ENCODE results near the gene TTLL4.
"Not testable (repeated sequence)": the region's sequence is repeated elsewhere in the genome, so short reads cannot be mapped to it uniquely, and the experiment has no call there.

The TTLL4 gene

DNA sequence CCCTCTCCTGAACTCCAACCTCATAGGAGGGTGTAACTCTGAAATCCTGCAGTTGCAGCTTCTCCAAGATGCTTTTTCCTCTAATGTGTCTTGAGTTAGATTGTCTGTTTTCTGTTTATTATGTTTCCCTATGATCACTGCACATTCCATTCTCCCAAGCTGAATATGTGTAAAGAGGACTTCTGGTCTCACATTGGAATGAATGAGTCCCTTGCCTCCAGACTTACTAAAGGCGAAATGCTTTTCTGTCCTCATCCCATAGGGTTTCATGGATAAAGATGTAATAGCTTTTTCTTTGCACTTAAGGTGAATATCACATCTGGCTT lies 35.8 kb downstream of the TTLL4 start:
- no peak for DNase-seq

DNA sequence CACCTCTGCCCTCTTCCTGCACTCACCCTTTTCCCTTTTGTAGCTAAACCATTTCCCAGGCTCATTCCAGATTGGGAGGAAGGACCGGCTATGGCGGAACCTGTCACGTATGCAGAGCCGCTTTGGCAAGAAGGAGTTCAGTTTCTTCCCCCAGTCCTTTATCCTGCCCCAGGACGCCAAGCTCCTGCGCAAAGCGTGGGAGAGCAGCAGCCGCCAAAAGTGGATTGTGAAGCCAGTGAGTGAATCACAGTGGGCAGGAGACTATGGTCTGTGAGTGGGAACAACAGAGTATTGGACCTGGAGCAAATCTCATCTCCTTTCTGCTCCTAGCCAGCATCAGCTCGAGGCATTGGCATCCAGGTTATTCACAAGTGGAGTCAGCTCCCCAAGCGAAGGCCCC lies 36.3 kb downstream of the TTLL4 start:
- DNase-seq: no peak

DNA sequence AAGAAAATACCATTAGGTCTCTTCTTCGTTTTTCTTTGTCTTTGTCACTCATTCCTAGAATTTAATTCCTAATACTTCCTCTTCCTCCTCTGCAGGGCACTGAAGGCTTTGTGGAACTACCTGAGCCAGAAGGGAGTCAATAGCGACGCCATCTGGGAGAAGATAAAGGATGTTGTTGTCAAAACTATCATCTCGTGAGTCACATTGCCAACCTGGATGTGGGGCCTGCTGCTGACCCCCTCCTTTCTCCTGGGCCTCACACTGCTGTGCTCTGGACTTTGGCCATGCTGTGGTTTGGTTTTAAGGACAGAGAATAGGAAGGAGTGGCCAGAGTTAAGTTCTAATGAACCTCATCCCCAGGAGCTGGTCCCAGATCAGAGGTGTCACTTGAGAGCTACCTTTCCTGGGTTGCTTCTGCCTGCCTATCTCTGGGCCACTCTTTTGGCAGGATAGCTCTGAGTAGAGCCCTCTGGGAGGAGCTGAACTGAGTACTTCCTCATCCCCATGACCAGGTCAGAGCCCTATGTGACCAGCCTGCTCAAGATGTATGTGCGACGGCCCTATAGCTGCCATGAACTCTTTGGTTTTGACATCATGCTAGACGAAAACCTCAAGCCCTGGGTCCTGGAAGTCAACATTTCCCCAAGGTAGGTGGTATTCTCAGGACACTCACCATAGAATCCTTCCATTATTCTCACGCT lies 38.3 kb downstream of the TTLL4 start:
- no peak for DNase-seq

DNA sequence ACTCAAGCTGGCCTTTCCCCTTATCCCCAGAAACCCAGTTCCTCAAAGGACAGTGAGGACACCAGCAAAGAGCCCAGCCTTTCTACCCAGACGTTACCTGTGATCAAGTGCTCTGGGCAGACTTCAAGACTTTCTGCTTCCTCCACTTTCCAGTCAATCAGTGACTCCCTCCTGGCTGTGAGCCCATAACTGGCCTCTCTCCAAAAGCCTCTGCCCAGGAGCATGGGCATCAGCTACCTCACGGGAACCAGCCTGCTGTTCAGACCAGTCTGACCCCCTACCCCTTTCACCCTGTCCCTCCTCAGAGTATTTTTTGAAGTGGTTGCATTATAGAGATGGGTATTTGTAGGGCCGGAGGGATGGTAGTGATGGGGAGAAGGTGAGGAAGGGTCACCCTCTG lies 43.6 kb downstream of the TTLL4 start:
- no peak for DNase-seq

DNA sequence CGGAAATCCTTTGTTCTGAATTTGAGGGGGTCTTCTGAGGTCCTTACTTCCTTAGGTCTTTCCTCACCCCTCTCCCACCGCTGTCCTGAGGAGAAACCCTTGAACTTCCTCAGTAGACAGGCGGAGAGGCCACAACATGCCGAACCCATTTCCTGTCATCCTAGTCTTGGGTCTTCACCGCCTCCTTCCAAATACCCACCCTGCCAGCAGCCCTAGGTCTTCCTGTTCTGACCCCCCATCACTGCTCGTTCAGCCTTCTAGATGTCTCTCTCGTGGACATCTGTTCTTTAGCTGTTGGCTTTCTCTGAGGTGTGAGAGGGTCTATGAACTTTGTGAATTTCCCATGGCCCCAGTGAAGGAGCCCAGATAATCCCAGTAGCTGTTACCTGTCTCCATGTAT lies 44.1 kb downstream of the TTLL4 start:
- no peak for DNase-seq

DNA sequence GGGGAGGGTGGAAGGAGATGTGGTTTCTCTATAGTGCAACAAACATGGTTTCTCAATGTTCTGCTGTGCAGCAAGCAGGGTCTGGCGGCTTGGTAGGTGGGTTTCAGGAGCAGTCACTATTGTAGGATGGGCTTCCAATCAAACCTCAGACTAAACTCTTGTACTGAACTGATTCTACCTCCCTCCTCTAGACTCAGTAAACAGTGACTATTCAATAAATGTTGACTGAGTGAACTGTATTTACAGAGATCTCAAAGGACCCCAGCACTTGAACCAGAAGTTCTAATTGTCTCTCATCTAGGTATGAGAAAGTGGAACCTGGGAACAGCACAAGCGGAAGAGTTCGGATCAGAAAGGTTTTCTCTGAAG lies 44.5 kb downstream of the TTLL4 start:
- DNase-seq: no peak

DNA sequence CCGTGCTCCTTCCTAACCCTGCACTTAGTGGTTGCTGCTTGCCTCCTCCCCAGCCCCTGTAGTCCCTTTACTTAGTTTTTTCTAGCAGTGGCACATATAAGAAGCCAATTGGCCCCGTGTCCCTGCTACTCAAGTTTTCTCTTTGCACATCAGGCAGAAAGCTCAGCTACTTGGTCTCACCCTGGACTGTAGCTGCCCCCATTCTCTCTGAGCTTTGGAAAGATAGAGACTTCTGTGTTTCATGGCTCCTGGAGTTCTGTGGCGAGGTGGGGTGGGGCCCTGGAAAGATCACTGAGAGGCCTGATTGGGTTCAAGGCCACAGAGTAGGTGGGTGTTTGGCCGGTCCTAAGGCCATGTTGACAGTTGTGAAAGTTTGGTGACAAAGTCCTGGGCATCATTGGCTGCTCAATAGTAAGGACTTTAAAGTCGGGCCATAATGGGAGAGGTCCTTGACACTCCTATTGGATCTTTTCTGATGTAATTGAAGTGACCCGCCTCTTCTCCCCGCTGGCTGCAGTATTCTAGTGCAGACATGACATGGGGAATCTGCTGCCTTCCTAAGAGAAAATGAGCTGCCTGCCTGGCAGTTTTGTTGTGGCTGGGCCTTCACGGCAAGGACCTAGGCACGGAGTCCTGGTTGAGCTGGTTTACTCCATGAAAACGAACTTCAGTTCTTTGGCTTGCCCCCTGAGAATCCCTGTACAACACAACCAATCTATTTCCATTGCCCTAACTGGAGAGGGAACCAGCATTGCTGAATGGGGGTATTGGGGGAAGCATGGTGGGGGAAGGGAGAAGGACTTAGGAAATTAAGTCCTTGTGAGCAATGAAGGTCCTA lies 45.2 kb downstream of the TTLL4 start:
- DNase-seq: no peak

DNA sequence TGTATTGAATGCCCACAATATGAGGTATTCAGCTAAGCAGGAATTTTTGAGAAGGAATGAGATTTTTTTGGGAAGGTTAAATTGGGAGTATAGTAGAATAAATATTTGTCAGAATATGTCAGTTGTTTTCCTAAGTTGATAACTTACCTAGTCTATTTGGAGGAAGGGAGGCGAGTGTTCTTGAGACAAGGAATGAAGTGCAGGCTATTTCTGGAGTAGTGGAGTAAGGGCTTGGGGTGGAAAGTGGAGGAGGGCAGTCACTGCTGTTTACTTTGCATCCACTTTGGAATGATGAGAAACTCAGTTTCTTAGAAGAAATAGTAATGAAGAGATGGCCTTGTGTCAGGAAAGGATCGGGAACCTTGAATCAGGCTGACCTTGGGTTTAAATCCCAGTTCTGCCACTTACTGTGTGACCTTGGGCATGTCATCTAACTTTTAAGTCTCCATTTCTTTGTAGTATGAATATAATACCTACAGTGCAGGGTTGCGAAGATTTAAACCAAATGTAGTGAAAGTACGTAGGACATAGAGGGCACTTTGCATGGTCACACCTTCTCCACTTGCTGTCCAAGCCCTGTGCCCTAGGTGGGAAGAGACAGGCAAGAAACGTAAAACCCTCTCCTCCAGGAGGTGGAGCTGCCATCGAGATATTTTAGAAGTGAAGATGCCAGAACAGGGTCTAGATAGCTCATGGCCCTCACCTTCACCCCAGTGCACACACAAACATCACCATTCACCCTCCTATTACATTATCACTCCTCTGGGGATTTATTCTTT lies 46.2 kb downstream of the TTLL4 start:
- no peak for DNase-seq

DNA sequence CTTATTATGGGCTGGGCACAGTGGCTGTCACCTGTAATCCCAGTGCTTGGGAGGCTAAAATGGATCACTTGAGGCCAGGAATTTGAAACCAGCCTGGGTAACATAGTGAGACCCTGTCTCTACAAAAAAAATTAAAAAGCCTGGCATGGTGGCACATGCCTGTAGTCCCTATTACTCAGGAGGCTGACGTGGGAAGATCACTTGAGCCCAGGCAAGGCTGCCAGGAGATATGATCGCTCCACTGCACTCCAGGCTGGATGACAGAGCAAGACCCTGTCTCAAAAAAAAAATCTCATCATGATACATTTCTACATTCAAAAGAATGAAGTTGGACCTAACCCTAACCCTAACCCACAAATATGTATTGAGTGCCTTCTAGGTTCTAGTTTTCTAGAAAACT lies 51.2 kb downstream of the TTLL4 start:
- no peak for DNase-seq

DNA sequence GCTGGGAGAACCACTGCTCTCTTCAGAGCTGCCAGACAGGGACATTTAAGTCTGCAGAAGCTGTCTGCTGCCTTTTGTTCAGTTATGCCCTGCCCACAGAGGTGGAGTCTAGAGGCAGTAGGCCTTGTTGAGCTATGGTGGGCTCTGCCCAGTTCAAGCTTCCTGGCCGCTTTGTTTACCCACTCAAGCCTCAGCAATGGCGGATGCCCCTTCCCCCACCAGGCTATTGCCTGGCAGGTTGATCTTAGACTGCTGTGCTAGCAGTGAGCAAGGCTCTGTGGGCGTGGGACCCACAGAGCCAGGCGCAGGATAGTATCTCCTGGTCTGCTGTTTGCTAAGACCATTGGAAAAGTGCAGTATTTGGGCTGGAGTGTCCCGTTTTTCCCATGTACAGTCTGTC lies 62.1 kb downstream of the TTLL4 start:
- not testable (repeated sequence) for DNase-seq

DNA sequence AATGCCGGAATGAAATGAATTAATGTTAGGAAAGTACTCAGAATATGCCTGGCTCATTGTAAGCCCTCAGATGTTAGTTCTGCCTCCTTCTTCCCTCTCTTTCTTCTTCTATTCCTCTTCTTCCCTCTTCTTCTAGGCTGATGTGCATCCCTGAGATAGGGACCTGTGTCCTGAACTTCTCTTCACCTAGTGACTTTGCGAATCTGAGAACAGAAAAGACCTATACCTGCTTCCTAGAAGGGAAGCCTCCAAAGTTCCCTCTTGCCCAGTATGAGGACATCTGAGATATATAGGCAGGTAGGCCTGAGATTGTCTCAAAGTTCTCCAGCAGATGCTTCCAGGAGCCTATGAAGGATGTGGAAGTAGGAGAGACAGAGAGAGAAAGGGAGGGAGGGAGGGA lies 63.2 kb downstream of the TTLL4 start:
- no peak for DNase-seq

DNA sequence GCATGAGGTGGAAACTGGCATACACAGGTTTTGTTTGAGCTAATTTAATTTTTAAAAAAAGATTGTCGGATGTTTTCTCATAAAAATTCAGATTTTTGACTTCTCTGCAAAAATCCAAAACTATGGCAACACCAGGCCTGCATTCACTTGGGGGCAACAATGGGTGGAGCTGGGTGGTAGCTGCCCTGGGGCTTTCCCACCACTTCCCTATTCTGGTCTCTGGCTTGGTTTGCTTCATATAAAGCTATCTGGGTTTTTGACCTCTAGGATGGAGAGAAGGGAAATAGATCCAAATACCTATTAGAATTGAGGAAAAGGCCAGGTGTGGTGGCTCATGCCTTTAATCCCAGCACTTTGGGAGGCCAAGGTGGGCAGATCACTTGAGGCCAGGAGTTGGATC lies 65.9 kb downstream of the TTLL4 start:
- no peak for DNase-seq

DNA sequence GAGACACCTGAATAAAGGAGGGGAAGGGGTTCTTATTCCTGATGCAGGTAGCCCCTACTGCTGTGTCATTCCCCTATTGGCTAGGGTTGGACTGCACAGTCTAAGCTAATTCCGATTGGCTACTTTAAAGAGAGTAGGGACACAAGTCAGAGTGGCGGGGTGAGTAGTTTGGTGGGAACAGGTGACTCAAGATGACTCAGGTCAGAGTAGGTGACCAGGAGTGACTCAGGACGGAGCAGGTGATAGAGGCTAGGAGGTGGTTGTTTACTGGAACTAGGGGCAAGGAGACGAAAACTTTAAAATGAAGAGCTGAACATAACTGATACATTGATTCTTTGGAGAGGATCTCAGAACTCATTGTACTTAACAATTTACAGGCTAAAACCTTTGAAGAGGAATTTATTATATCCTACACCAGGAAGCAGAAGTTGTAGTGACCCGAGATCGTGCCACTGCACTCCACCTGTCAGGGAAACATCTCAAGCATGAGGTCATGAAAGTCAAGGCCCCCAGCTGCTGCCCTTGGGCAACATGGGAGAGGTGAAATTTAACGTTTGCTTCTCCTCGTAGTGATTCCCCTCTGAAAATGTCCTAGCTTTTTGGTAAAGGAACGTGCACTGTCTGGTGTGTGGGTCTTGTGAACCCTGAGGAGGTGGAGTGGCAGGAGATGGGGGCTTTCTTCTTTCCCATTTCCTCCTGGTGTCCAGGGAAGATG lies 66.8 kb downstream of the TTLL4 start:
- DNase-seq: no peak

DNA sequence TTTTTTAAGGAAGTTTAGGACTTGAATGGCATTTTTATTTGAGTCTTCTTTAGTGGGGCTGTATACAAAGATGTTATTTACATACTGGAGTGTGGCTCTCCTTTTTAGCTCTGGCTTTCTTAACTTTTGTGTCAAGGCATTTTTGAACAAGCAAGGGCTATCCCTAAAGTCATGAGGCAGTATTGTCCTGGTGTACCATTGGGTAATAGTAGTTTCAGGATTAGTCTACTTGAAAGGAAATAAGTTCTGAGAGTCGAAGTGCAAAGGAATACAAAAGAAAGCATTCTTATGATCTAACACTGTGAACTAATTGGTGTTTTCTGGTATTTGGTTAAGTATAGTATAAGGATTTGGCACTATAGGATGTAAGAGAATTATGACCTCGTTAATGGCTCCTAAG lies 69.4 kb downstream of the TTLL4 start:
- no peak for DNase-seq

DNA sequence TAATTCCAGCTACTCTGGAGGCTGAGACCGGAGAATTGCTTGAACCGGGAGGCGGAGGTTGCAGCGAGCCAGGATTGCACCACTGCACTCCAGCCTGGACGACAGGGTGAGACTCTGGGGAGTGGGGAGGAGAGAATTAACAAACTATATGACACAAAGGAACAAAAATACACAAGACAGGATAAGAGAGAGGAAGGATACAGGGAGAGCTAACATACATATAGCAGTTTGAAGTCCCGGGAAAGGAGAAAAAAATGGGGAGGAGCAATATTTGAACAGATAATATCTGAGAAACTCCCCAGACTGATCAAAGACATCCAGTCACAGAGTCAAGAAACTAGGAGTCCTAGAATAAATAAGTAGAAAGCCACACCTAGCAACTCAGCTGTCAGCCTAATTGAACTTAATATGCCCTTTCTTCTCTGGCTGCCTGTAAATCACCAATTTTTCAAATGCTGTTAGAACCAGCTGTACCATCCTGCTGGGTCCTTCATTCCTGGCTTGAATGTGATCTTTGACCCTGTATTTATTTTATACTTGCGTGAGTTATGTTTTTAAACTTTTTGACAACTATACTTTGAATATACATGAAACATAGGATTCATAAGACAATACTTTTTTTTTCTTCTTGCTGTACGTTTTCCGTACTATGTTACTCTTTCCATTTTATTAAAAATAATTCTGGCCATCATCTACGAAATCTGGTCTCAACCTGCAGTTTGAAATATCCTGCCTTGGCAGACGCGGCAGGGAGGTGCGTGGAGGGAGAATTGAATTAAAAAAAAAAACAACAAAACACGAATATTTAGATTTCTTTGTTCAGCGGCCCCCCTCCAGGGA lies 70.4 kb downstream of the TTLL4 start:
- no peak for DNase-seq

DNA sequence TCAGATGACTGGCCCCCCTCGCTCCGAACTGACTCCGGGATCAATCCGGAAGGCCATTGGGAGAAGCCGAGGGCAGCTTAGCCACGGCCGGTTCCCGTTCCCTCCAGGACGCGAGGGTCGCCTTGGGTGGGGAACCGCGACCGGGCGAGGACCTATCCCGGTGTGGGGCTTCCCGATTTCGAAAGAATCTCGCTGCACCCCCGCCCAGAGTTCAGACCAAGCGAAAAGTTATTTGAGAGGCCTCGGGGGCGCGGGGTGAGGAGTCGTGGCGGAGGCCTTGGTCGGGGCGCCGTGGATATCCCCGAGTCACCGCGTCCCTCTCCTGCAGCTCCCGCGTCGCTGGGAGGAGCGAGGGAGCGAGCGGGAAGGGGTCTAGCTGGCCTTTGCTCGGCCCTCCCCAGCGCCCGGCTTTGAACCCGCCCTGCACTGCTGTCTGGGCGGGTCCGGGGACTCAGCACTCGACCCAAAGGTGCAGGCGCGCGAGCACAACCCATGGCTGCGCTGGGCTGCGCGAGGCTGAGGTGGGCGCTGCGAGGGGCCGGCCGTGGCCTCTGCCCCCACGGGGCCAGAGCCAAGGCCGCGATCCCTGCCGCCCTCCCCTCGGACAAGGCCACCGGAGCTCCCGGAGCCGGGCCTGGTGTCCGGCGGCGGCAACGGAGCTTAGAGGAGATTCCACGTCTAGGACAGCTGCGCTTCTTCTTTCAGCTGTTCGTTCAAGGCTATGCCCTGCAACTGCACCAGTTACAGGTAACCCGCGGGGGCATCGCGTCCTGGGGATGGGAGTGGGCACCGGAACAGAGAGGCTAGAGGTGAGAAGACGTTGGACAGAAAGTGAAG lies 71.3 kb downstream of the TTLL4 start, which contains the start of gene CYP27A1:
Gene CYP27A1, plus strand, starts transcription at position 457 of the 837 bp plus-strand sequence. Its CDS starts 36 bp downstream, at position 493.
- DNase-seq: no peak

DNA sequence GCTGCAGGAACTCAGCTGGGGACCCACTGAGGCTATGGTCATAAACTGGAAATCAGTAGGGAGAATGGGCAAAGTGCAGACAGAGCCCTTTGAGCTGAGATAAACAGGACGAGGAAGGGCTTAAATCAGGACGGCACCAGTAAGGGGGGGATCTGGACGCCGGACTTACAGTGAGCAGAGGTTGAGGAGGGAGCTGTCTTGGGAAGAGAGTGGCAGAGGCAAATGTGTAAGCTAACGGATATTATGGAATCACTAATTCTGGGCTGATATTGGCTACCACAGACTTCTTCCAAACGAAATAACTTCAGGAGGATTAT lies 71.9 kb downstream of the TTLL4 start:
- DNase-seq: no peak

DNA sequence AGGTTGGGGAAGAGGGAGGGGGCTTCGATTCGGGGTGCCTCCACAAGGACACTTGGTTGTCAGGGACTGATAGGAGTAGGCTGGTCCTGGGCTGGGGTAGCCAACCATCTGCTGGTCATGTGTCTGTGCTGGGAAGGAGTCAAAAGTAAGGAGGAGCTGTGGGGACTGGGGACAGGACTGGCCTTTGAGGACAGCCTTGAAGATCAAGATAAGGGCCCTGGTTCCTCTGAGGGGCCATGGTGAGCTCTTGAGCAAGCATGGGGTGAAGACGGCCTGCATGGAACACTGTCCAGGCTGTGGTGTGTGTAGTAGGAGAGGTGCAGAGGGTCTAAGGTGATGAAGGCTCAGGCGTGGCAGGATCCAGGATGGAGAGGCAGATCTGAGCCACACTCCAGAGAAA lies 73.1 kb downstream of the TTLL4 start:
- no peak for DNase-seq

DNA sequence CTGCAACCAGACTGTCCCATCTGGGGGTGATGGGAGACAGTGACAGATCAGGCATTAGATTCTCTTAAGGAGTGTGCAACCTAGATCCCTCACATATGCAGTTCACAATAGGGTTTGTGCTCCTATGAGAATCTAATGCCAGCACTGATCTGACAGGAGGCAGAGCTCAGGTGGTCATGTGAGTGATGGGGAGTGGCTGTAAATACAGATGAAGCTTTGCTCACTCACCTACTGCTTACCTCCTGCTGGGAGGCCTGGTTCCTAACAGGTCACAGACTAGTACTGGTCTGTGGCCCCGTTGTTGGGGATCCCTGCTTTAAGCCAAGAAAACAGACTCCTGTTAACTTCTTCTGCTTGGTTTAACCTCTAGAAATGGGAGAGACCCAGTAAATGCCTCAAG lies 74.5 kb downstream of the TTLL4 start:
- DNase-seq: no peak

DNA sequence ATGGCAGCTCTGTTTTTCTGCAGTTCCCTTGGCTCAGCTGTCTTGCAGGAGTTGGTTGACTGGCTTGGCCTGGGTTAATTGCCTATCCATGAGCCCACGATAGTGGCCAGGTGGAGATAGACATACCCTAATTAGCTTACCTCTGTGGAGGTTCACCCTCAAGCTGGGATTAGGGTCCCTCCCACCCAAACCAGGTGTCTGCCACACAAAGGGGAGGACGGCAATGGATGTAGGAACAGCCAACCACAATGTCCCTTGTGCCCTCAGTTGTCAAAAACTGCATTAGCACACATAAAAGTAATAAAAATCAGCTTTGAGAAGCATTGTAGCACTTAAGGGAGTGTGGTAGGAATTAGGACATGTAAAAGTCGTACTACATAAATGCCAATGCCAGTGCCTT lies 75.5 kb downstream of the TTLL4 start:
- no peak for DNase-seq

DNA sequence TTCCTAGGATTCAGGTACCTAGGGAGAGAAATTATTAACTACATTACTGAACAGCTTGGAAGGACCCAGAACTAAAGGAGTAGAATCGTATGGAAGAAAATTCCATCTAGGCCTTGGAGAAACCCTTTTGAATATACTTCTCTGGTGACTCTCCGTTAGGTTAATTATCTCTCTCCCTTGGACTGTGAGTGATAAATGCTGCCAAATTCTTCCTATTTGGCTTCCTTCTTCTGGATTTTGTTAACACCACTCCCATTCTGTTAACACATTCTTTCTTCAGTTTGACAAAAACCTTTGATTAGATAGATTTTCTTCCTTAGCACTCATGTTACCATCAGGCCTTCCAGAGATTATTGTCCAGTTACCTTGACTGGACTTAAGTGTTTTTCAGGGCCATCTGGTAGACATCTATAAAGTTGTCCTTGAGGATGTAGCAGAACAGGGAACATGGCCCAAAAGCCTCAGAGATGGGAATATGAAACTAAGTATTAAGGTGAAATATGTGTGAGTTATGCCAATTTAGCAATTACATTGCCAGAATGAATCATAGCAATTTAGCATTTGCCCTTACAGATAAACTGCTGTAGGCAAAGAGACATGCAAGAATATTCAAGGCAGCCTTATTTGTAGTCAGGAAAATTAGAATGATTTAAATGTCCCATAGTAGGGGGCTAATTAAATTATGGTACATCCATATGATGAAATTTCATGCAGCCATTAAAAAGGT lies 78.1 kb downstream of the TTLL4 start:
- no peak for DNase-seq

Data from activated CD4-positive, alpha-beta T cell treated with anti-CD3 and anti-CD28 coated beads, Interleukin-2, amount 50 U/mL, for 4 hours (primary cell).